ENCODE data around the gene EP400.

Gene EP400

GRCh38 chr12:131927110-131928079, 22.3 kb upstream of the EP400 start:
- DNase-seq, result no peak

- DNase-seq, result no peak
Observed at GRCh38 chr12:131928080-131928710, 21.5 kb upstream of the EP400 start.

GRCh38 chr12:131928711-131929580, 20.8 kb upstream of the EP400 start, which contains the start of gene PUS1:
Gene PUS1 (plus strand): TSS chr12:131929276. CDS start chr12:131929723, 447 bp downstream.
- peak; percentile 79 for DNase-seq

- DNase-seq, result no peak
Observed at GRCh38 chr12:131929581-131930456, 19.9 kb upstream of the EP400 start.

- no peak for DNase-seq
Observed at GRCh38 chr12:131930510-131930909, 19.2 kb upstream of the EP400 start.

- DNase-seq, result no peak
Observed at GRCh38 chr12:131933387-131933786, 16.4 kb upstream of the EP400 start.

GRCh38 chr12:131934535-131934934, 15.2 kb upstream of the EP400 start:
- DNase-seq, result no peak

GRCh38 chr12:131938082-131938481, 11.7 kb upstream of the EP400 start:
- no peak for DNase-seq

- DNase-seq, result no peak
Observed at GRCh38 chr12:131939007-131939406, 10.7 kb upstream of the EP400 start.

GRCh38 chr12:131940141-131940547, 9.6 kb upstream of the EP400 start:
- no peak for DNase-seq

- DNase-seq, result no peak
Observed at GRCh38 chr12:131941116-131941986, 8.4 kb upstream of the EP400 start.

- DNase-seq, result no peak
Observed at GRCh38 chr12:131941987-131942341, 7.8 kb upstream of the EP400 start.

GRCh38 chr12:131942671-131943070, 7.1 kb upstream of the EP400 start:
- no peak for DNase-seq

GRCh38 chr12:131943389-131943788, 6.4 kb upstream of the EP400 start:
- no peak for DNase-seq

- DNase-seq, result no peak
Observed at GRCh38 chr12:131943876-131944275, 5.9 kb upstream of the EP400 start.

- no peak for DNase-seq
Observed at GRCh38 chr12:131944601-131945251, 5.0 kb upstream of the EP400 start.

GRCh38 chr12:131946757-131947156, 3.0 kb upstream of the EP400 start:
- no peak for DNase-seq

GRCh38 chr12:131947482-131948027, 2.2 kb upstream of the EP400 start:
- DNase-seq, result no peak

- DNase-seq, result no peak
Observed at GRCh38 chr12:131948166-131948712, 1.5 kb upstream of the EP400 start.
